Activated CD4-positive, alpha-beta memory T cell treated with anti-CD3 and anti-CD28 coated beads, Interleukin-2, amount 10 ng/mL, durations not matched to agents 7 days and 5 days (primary cell): Measurements from ENCODE around the gene RAPGEFL1. TPM values are rescaled to one million over a fixed set of nuclear protein-coding genes. Genes with fewer than 3 reads are reported as not detected.
"Not testable (repeated sequence)": the region's sequence is repeated elsewhere in the genome, so short reads cannot be mapped to it uniquely, and the experiment has no call there.

Source experiments
- CTCF ChIA-PET: fragments of 350-600 bp; sonication (Branson Sonifier 250); formaldehyde crosslinking; loops from one replicate; lab custom pipeline; 2021; ENCODE audit warnings: antibody characterized with exemption, inconsistent platforms; lab: Charles Lee
- POLR2A ChIA-PET: fragments of 350-600 bp; sonication (Branson Sonifier 250); formaldehyde crosslinking; loops from one replicate; lab custom pipeline; 2021; ENCODE audit warnings: antibody characterized with exemption; lab: Charles Lee
- DNase-seq: peaks from one replicate; pipeline ENCODE4 v3.0.0-alpha.2; 2020
- H3K27ac Mint-ChIP-seq: one replicate; pipeline ENCODE4 v1.8.0; 2021; ENCODE audit warnings: mild to moderate bottlenecking, mixed read lengths
- H3K27me3 Mint-ChIP-seq: one replicate; pipeline ENCODE4 v1.8.0; 2021; ENCODE audit warnings: mixed read lengths
- H3K36me3 Mint-ChIP-seq: one replicate; pipeline ENCODE4 v1.8.0; 2021; ENCODE audit warnings: low read depth, mixed read lengths
- H3K4me1 Mint-ChIP-seq: one replicate; pipeline ENCODE4 v1.8.0; 2021; ENCODE audit warnings: mixed read lengths
- H3K4me3 Mint-ChIP-seq: one replicate; pipeline ENCODE4 v1.8.0; 2021; ENCODE audit warnings: mild to moderate bottlenecking, mixed read lengths
- H3K9me3 Mint-ChIP-seq: one replicate; pipeline ENCODE4 v1.8.0; 2021; ENCODE audit warnings: mixed read lengths
- total RNA-seq, 2 experiments: library from RNA; stranded (reverse); gene quantifications; one replicate each; pipeline ENCODE4 v1.2.3, GENCODE V29; 2021

Gene RAPGEFL1
- total RNA-seq, 2 experiments from 2014 or later: 4.7 to 6.0 TPM

- CTCF ChIA-PET: interaction anchor here (0.7 to 5.5 kb wide), 22 partner anchors 8 to 455 kb away, joined by 3 to 69 read pairs (median 6); partner anchors contain the start of genes CASC3, CSF3, MED24 and WIPF2
- H3K27me3 Mint-ChIP-seq: peaks cover 2% of the 10 kb centered on the region
- peak; percentile 75 for DNase-seq
- H3K4me3 Mint-ChIP-seq: peak overlapping the region; percentile 94
- POLR2A ChIA-PET: interaction anchor here (0.8 to 2.4 kb wide), 8 partner anchors 11 to 79 kb away, joined by 3 to 13 read pairs (median 4); partner anchors contain the start of gene WIPF2
- H3K36me3 Mint-ChIP-seq: no peaks in the 10 kb centered on the region
- no peaks in the 10 kb centered on the region for H3K9me3 Mint-ChIP-seq
- H3K27ac Mint-ChIP-seq: no peak overlapping the region
- H3K4me1 Mint-ChIP-seq: peaks cover 15% of the 10 kb centered on the region
These were observed 14.3 kb downstream of the RAPGEFL1 start for GRCh38 chr17:40191237-40192208.

- H3K27ac Mint-ChIP-seq: no peak overlapping the region
- no peak overlapping the region for H3K4me3 Mint-ChIP-seq
- peaks cover 5% of the 10 kb centered on the region for H3K27me3 Mint-ChIP-seq
- CTCF ChIA-PET: interaction anchor here (2.1 to 5.5 kb wide), 6 partner anchors 9 to 96 kb away, joined by 7 to 69 read pairs (median 12); partner anchors contain the start of gene WIPF2
- H3K4me1 Mint-ChIP-seq: peaks cover 15% of the 10 kb centered on the region
- H3K9me3 Mint-ChIP-seq: no peaks in the 10 kb centered on the region
- POLR2A ChIA-PET: interaction anchor here (1.5 to 2.4 kb wide), 4 partner anchors 9 to 80 kb away, joined by 3 to 10 read pairs (median 6); partner anchors contain the start of gene WIPF2
- no peak for DNase-seq
- no peaks in the 10 kb centered on the region for H3K36me3 Mint-ChIP-seq
These were observed 15.7 kb downstream of the RAPGEFL1 start for GRCh38 chr17:40192961-40193360.

- Mint-ChIP-seq H3K36me3 (no peaks in the 10 kb centered on the region), H3K4me1 (peaks cover 15% of the 10 kb centered on the region), H3K4me3 (no peak overlapping the region), H3K9me3 (no peaks in the 10 kb centered on the region), H3K27ac (no peak overlapping the region), H3K27me3 (peaks cover 5% of the 10 kb centered on the region)
- CTCF ChIA-PET: interaction anchor here (0.6 to 5.5 kb wide), 2 partner anchors 82 to 89 kb away, joined by 3 to 69 read pairs; no protein-coding TSS in a partner anchor
- POLR2A ChIA-PET: interaction anchor here (1.1 kb wide), 1 partner anchor 96 kb away, joined by 3 read pairs; no protein-coding TSS in a partner anchor
- no peak for DNase-seq
These were observed 17.6 kb downstream of the RAPGEFL1 start for GRCh38 chr17:40194821-40195220.

GRCh38 chr17:40197550-40197949, 20.3 kb downstream of the RAPGEFL1 start:
- Mint-ChIP-seq H3K27ac (no peak overlapping the region), H3K36me3 (no peaks in the 10 kb centered on the region), H3K4me3 (no peak overlapping the region), H3K27me3 (peaks cover 3% of the 10 kb centered on the region), H3K9me3 (no peaks in the 10 kb centered on the region), H3K4me1 (peaks cover 8% of the 10 kb centered on the region)
- ChIA-PET CTCF (interaction anchor here (1.1 to 7.6 kb wide), 3 partner anchors 21 to 94 kb away, joined by 3 to 75 read pairs (median 51); partner anchors contain the start of gene WIPF2), POLR2A (interaction anchor here (2.2 kb wide), 1 partner anchor 91 kb away, joined by 10 read pairs; the partner anchor contains the start of gene CDC6)
- DNase-seq: no peak

- DNase-seq, H3K27me3 Mint-ChIP-seq, H3K27ac Mint-ChIP-seq, H3K36me3 Mint-ChIP-seq, H3K4me3 Mint-ChIP-seq, H3K4me1 Mint-ChIP-seq, H3K9me3 Mint-ChIP-seq: not testable (repeated sequence)
- ChIA-PET CTCF (interaction anchor here (0.6 to 7.6 kb wide), 6 partner anchors 20 to 93 kb away, joined by 3 to 75 read pairs (median 6); partner anchors contain the start of gene WIPF2), POLR2A (interaction anchor here (2.2 kb wide), 1 partner anchor 91 kb away, joined by 10 read pairs; the partner anchor contains the start of gene CDC6)
These were observed 20.7 kb downstream of the RAPGEFL1 start for GRCh38 chr17:40197965-40198456.

GRCh38 chr17:40198576-40198975, 21.3 kb downstream of the RAPGEFL1 start:
- DNase-seq: no peak
- CTCF ChIA-PET: interaction anchor here (0.6 to 7.6 kb wide), 9 partner anchors 10 to 164 kb away, joined by 3 to 75 read pairs (median 5); partner anchors contain the start of gene WIPF2
- no peak overlapping the region for H3K27ac Mint-ChIP-seq

GRCh38 chr17:40203131-40203530, 25.9 kb downstream of the RAPGEFL1 start:
- Mint-ChIP-seq H3K27me3 (peaks cover 11% of the 10 kb centered on the region), H3K9me3 (no peaks in the 10 kb centered on the region), H3K36me3 (no peaks in the 10 kb centered on the region), H3K4me3 (no peak overlapping the region), H3K4me1 (peaks cover 5% of the 10 kb centered on the region), H3K27ac (no peak overlapping the region)
- CTCF ChIA-PET: interaction anchor here (0.6 to 7.6 kb wide), 5 partner anchors 11 to 88 kb away, joined by 3 to 75 read pairs (median 16); partner anchors contain the start of gene WIPF2
- no peak for DNase-seq
- POLR2A ChIA-PET: interaction anchor here (2.8 kb wide), 1 partner anchor 86 kb away, joined by 19 read pairs; the partner anchor contains the start of gene CDC6

More at GRCh38 chr17:40198576-40198975, 21.3 kb downstream of the RAPGEFL1 start:
- Mint-ChIP-seq H3K27me3 (peaks cover 8% of the 10 kb centered on the region), H3K4me3 (no peak overlapping the region), H3K4me1 (peaks cover 8% of the 10 kb centered on the region), H3K36me3 (no peaks in the 10 kb centered on the region), H3K9me3 (no peaks in the 10 kb centered on the region)
- POLR2A ChIA-PET: interaction anchor here (2.2 kb wide), 1 partner anchor 90 kb away, joined by 10 read pairs; the partner anchor contains the start of gene CDC6

GRCh38 chr17:40206193-40206592, 28.9 kb downstream of the RAPGEFL1 start:
- DNase-seq, H3K4me1 Mint-ChIP-seq, H3K4me3 Mint-ChIP-seq, H3K9me3 Mint-ChIP-seq, POLR2A ChIA-PET, H3K27ac Mint-ChIP-seq, H3K36me3 Mint-ChIP-seq: not testable (repeated sequence)
- peaks cover 12% of the 10 kb centered on the region for H3K27me3 Mint-ChIP-seq
- CTCF ChIA-PET: interaction anchor here (2.4 kb wide), 1 partner anchor 15 kb away, joined by 7 read pairs; no protein-coding TSS in a partner anchor

- Mint-ChIP-seq H3K36me3 (no peaks in the 10 kb centered on the region), H3K4me3 (no peak overlapping the region), H3K4me1 (no peaks in the 10 kb centered on the region), H3K27me3 (peaks cover 3% of the 10 kb centered on the region), H3K27ac (no peak overlapping the region), H3K9me3 (no peaks in the 10 kb centered on the region)
- CTCF ChIA-PET: interaction anchor here (0.5 to 3.3 kb wide), 6 partner anchors 9 to 1030 kb away, joined by 3 to 15 read pairs (median 7); partner anchors contain the start of gene WIPF2
- DNase-seq: no peak
- POLR2A ChIA-PET: interaction anchor here (1.1 to 2.7 kb wide), 2 partner anchors 9 to 352 kb away, joined by 3 to 8 read pairs; partner anchors contain the start of gene WIPF2
These were observed 32.3 kb downstream of the RAPGEFL1 start for GRCh38 chr17:40209404-40210093.

GRCh38 chr17:40213914-40214313, 36.6 kb downstream of the RAPGEFL1 start:
- POLR2A ChIA-PET, H3K4me3 Mint-ChIP-seq, H3K27ac Mint-ChIP-seq, DNase-seq, H3K9me3 Mint-ChIP-seq, CTCF ChIA-PET, H3K36me3 Mint-ChIP-seq, H3K27me3 Mint-ChIP-seq: not testable (repeated sequence)
- H3K4me1 Mint-ChIP-seq: peaks cover 10% of the 10 kb centered on the region

GRCh38 chr17:40218006-40218739, 40.9 kb downstream of the RAPGEFL1 start:
- peak overlapping the region; percentile 100 for H3K27ac Mint-ChIP-seq
- ChIA-PET POLR2A (interaction anchor here (0.7 to 3.0 kb wide), 36 partner anchors 9 to 1474 kb away, joined by 3 to 26 read pairs (median 4); partner anchors contain the start of genes CASC3, CDC6, EIF1 and MED24), CTCF (interaction anchor here (0.6 to 3.9 kb wide), 28 partner anchors 9 to 298 kb away, joined by 3 to 51 read pairs (median 4); partner anchors contain the start of genes CASC3, CDC6, PSMD3 and TOP2A)
- H3K27me3 Mint-ChIP-seq: no peaks in the 10 kb centered on the region
- no peaks in the 10 kb centered on the region for H3K9me3 Mint-ChIP-seq
- peaks cover 6% of the 10 kb centered on the region for H3K36me3 Mint-ChIP-seq
- no peak for DNase-seq
- H3K4me1 Mint-ChIP-seq: peaks cover 30% of the 10 kb centered on the region
- H3K4me3 Mint-ChIP-seq: peak overlapping the region; percentile 90
